ENCODE data around the gene LPCAT1. TPM values are rescaled to one million over a fixed set of nuclear protein-coding genes. Genes with fewer than 3 reads are reported as not detected.

LPCAT1 gene
- total and polyA plus RNA-seq, 10 of the 15 experiments (the other 5 are each of a cell fraction or from before 2014, with no cell fraction given) = 2.3 to 109 (median 72.7) TPM

- no peak overlapping the region for H3K9ac ChIP-seq (ENCODE audit: control insufficient read depth, insufficient read depth, low read length)
- CTCF ChIA-PET = no interaction called here
- ATAC-seq = no peak
- no peaks in the 10 kb centered on the region for H3K79me2 ChIP-seq (ENCODE audit: control insufficient read depth, insufficient read depth, low read length)
- FAIRE-seq = no peak
- intact Hi-C loops (cut with micrococcal nuclease; ENCODE audit: unreplicated experiment) = no loop called here
- TF ChIP-seq ZZZ3 (IDR thresholded peaks at IDR 0.05; ENCODE audit: control insufficient read depth, insufficient read length, low read depth) (no peak), PBX3 (IDR thresholded peaks at IDR 0.05; ENCODE audit: insufficient replicate concordance, low read depth, low read length) (no peak), ZBED1 (IDR thresholded peaks at IDR 0.05; ENCODE audit: borderline replicate concordance) (no peak), EP300 (IDR thresholded peaks at IDR 0.05; ENCODE audit: borderline replicate concordance in 1 of 2, control insufficient read depth in 1 of 2, low read depth in 2 of 2, low read length in 2 of 2) (no peak)
- TF ChIP-seq, protein P1, sequence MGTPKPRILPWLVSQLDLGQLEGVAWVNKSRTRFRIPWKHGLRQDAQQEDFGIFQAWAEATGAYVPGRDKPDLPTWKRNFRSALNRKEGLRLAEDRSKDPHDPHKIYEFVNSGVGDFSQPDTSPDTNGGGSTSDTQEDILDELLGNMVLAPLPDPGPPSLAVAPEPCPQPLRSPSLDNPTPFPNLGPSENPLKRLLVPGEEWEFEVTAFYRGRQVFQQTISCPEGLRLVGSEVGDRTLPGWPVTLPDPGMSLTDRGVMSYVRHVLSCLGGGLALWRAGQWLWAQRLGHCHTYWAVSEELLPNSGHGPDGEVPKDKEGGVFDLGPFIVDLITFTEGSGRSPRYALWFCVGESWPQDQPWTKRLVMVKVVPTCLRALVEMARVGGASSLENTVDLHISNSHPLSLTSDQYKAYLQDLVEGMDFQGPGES (IDR thresholded peaks at IDR 0.05) = no peak
- no peak overlapping the region for H2AFZ ChIP-seq (ENCODE audit: control insufficient read depth, low read depth, low read length)
- SMC1A ChIA-PET (ENCODE audit: uncharacterized antibody, unreplicated experiment) = no interaction called here
- no peaks in the 10 kb centered on the region for H3K9me3 ChIP-seq (replicated peaks; ENCODE audit: control insufficient read depth, insufficient read depth, low read length)
- POLR2A ChIA-PET = no interaction called here
- no peaks in the 10 kb centered on the region for H3K4me1 ChIP-seq (ENCODE audit: control insufficient read depth, insufficient read depth, low read length)
- H3K4me3 ChIP-seq = no peak overlapping the region
- H3K27me3 ChIP-seq (replicated peaks in 1 of 2; ENCODE audit: control insufficient read depth in 2 of 2, insufficient read depth in 2 of 2, low read length in 1 of 2) = no peaks in the 10 kb centered on the region; a peak in 1 of 4 replicates
- RAD21 ChIA-PET (ENCODE audit: unreplicated experiment) = no interaction called here
- H3K4me2 ChIP-seq (ENCODE audit: control insufficient read depth, insufficient read depth) = no peak overlapping the region
- in situ Hi-C loops (cut with MboI) = no loop called here
- H4K20me1 ChIP-seq (ENCODE audit: control insufficient read depth, insufficient read depth) = no peaks in the 10 kb centered on the region; the same call in 1 of the 2 replicates
- no peak overlapping the region for H3K27ac ChIP-seq (ENCODE audit: control insufficient read depth, insufficient read depth)
- H3K36me3 ChIP-seq (ENCODE audit: control insufficient read depth in 2 of 2, insufficient read depth in 2 of 2, low read length in 1 of 2) = no peaks in the 10 kb centered on the region
- no peak for DNase-seq (ENCODE audit: low read depth, low spot score)
- no TSS peak for BruUV-seq (replicated peaks)
Measured at GRCh38 chr5:1418921-1419280, 104.9 kb downstream of the LPCAT1 start.
